BJ (cell line): ENCODE results near the gene RCBTB1. TPM values are rescaled to one million over a fixed set of nuclear protein-coding genes. Genes with fewer than 3 reads are reported as not detected.
"Not testable (repeated sequence)": the region's sequence is repeated elsewhere in the genome, so short reads cannot be mapped to it uniquely, and the experiment has no call there.

Source experiments
- CTCF ChIA-PET: fragments of 350-600 bp; formaldehyde crosslinking; extraction: SDS; loops from one replicate; lab custom pipeline; 2021; ENCODE audit warnings: antibody characterized with exemption, inconsistent platforms; lab: Yijun Ruan, JAX
- POLR2A ChIA-PET: fragments of 300-600 bp; sonication (Branson Sonifier 250); formaldehyde crosslinking; extraction: SDS; loops from one replicate; lab custom pipeline; 2021; ENCODE audit warnings: antibody characterized with exemption; lab: Charles Lee
- DNase-seq: peaks from one replicate; pipeline ENCODE4 v3.0.0-alpha.2; 2011; ENCODE audit warnings: low read depth
- H3K27me3 ChIP-seq: 2 replicates; pipeline ENCODE4 v1.6.0; 2011; ENCODE audit warnings: low read length; ENCODE audit not compliant: control insufficient read depth, insufficient read depth
- H3K36me3 ChIP-seq: 2 replicates; pipeline ENCODE4 v1.5.1; 2011; ENCODE audit warnings: low read length; ENCODE audit not compliant: control insufficient read depth, insufficient read depth
- H3K4me3 ChIP-seq: 2 replicates; pipeline ENCODE4 v1.5.1; 2011; ENCODE audit warnings: low read depth, mild to moderate bottlenecking, control low read depth, low read length
- polyA plus RNA-seq: library from polyadenylated mRNA; depleted of rRNA; stranded (reverse); fragments of >200 nt; gene quantifications from 2 replicates; pipeline ENCODE4 v1.2.3, GENCODE V29; 2011
- TF ChIP-seq, protein P1 (sequence below): IDR thresholded peaks from 2 replicates; pipeline ENCODE4 v1.5.1; 2011; ENCODE audit warnings: low read depth, mild to moderate bottlenecking, control low read depth, inconsistent platforms, low read length, moderate library complexity; ENCODE audit not compliant: insufficient read depth

The RCBTB1 gene
- polyA plus RNA-seq, 1 experiment = 8.0 TPM

DNA sequence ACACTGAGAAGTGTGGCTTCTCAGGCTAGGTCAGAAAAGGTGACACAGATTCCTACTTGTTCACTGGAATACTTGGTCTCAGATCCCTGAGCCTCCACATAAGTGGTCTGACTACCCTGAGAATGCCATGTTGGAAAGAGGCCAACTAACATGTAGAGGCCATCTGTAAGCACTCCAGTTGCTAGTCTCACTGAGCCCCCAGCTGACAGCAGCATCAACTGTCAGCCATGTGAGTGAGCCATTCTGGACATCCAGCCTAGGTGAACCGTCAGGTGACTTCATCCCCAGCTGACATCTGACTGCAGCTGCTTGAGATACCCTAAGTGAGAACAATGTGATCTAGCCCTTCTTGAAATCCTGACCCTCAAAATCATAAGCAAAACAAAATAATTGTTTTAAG lies 24.8 kb upstream of the RCBTB1 start:
- ChIA-PET CTCF (no interaction called here), POLR2A (no interaction called here)
- TF ChIP-seq, protein P1, sequence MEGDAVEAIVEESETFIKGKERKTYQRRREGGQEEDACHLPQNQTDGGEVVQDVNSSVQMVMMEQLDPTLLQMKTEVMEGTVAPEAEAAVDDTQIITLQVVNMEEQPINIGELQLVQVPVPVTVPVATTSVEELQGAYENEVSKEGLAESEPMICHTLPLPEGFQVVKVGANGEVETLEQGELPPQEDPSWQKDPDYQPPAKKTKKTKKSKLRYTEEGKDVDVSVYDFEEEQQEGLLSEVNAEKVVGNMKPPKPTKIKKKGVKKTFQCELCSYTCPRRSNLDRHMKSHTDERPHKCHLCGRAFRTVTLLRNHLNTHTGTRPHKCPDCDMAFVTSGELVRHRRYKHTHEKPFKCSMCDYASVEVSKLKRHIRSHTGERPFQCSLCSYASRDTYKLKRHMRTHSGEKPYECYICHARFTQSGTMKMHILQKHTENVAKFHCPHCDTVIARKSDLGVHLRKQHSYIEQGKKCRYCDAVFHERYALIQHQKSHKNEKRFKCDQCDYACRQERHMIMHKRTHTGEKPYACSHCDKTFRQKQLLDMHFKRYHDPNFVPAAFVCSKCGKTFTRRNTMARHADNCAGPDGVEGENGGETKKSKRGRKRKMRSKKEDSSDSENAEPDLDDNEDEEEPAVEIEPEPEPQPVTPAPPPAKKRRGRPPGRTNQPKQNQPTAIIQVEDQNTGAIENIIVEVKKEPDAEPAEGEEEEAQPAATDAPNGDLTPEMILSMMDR = no peak
- DNase-seq = no peak
- Histone ChIP-seq H3K27me3 (peaks cover 1% of the 10 kb centered on the region), H3K36me3 (no peaks in the 10 kb centered on the region), H3K4me3 (no peak overlapping the region)

DNA sequence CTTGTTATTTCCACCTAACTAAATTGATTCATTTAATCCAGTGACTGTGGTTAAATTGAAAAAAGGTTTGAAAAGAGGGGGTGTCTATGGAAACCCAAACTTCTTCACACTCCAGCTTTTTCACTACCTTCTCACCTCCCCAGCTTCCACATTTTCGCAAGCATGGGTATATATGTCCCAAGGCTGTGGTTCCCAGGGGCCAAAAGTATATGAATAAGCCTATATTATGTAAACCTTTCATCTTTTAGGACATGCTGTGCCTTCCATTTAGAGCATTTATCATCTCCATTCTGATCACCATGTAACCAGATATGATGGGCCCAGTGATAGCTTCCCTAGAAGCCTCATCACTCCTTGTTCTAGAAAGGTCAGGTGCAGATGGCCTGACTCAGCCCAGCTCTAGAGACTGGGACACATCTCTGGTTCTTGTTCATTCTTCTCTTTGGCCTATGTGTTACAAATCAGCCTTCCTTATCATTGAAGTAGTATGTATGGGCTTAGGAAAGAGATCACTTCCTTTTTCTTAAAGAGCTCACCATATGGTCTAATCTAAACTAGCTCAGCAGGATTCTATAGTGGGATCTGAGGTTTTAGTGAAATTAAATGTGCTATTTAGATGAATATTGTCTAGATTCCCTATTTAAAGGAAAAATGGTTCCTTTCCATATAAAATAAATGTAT lies 23.4 kb upstream of the RCBTB1 start:
- no peak for DNase-seq
- CTCF ChIA-PET = interaction anchor here (0.6 to 1.2 kb wide), 3 partner anchors 17 to 308 kb away, joined by 3 to 4 read pairs (median 3); no protein-coding TSS in a partner anchor
- H3K36me3 ChIP-seq = no peaks in the 10 kb centered on the region
- H3K4me3 ChIP-seq = no peak overlapping the region
- POLR2A ChIA-PET = no interaction called here
- H3K27me3 ChIP-seq = peaks cover 1% of the 10 kb centered on the region
- TF ChIP-seq, protein P1 = no peak

- ChIA-PET CTCF (interaction anchor here (0.8 to 2.0 kb wide), 6 partner anchors 9 to 307 kb away, joined by 3 to 6 read pairs (median 3); no protein-coding TSS in a partner anchor), POLR2A (no interaction called here)
- no peaks in the 10 kb centered on the region for H3K36me3 ChIP-seq
- no peak overlapping the region for H3K4me3 ChIP-seq
- TF ChIP-seq, protein P1 = no peak
- DNase-seq = no peak
- H3K27me3 ChIP-seq = peaks cover 1% of the 10 kb centered on the region
Measured at GRCh38 chr13:49607761-49608160, 22.4 kb upstream of the RCBTB1 start.

DNA sequence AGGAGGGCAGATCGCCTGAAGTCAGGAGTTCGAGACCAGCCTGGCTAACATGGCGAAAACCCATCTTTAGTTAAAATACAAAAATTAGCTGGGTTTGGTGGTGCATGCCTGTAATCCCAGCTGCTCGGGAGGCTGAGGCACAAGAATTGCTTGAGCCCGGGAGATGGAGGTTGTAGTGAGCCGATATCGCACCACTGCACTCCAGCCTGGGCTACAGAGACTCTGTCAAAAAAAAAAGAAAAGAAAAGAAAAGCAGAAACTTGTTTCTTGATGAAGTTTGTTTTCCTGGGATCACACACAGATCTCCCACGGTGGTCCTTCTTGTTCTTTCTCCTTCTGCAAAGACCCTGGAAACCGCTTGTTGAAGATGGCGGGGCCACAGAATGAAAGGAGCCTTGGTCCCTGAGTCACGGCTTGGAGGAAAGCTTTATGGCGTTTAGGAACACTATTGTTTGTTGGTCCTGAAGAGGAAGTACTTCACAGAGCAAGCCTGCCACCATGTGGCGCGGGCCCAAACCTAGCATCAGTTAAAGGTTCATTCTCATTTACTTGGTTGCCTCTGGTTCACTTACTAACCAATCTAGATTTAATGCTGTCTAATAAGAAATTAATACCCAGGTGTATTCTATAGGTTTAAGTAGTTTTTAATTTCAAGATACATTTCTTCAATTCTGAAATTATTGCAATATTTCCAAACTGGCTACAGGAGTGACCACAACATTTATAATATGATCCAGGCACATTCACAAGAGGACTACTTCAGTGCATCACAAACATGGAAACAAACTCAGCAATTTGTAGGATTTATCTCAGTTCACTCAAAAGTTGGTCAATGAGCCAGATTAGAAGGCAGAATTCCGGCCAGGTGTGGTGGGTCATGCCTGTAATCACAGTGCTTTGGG lies 21.6 kb upstream of the RCBTB1 start:
- TF ChIP-seq, protein P1 = peak; percentile 84
- no peak overlapping the region for H3K4me3 ChIP-seq
- peaks cover 1% of the 10 kb centered on the region for H3K27me3 ChIP-seq
- H3K36me3 ChIP-seq = no peaks in the 10 kb centered on the region
- ChIA-PET CTCF (interaction anchor here (0.7 to 2.0 kb wide), 14 partner anchors 10 to 307 kb away, joined by 3 to 10 read pairs (median 4); partner anchors contain the start of genes CAB39L and SETDB2), POLR2A (no interaction called here)
- peak; percentile 47 for DNase-seq

GRCh38 chr13:49604570-49604969 lies 19.2 kb upstream of the RCBTB1 start:
- no peak for DNase-seq
- CTCF ChIA-PET = interaction anchor here (0.9 to 1.3 kb wide), 4 partner anchors 160 to 323 kb away, joined by 3 read pairs; no protein-coding TSS in a partner anchor
- POLR2A ChIA-PET = interaction anchor here (0.7 kb wide), 1 partner anchor 24 kb away, joined by 4 read pairs; no protein-coding TSS in a partner anchor

DNA sequence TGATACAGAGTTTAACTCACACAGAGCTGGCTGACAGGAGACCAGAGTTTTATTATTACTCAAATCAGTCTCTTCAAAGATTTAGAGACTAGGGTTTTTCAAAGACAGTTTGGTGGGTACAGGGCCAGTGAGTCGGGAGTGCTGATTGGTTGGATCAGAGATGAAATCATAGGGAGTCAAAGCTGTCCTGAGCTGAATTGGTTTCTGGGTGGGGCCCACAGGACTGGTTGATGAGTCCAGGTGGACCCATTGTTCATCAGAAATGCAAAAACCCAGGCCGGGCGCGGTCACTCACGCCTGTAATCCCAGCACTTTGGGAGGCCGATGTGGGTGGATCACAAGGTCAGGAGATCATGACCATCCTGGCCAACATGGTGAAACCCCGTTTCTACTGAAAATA lies 17.3 kb upstream of the RCBTB1 start:
- CTCF ChIA-PET = interaction anchor here (0.6 to 1.4 kb wide), 4 partner anchors 15 to 322 kb away, joined by 3 read pairs; no protein-coding TSS in a partner anchor

More at GRCh38 chr13:49604570-49604969, 19.2 kb upstream of the RCBTB1 start:
- Histone ChIP-seq H3K36me3 (no peaks in the 10 kb centered on the region), H3K4me3 (no peak overlapping the region), H3K27me3 (no peaks in the 10 kb centered on the region)
- TF ChIP-seq, protein P1 = no peak

More for the DNA sequence above, 17.3 kb upstream of the RCBTB1 start:
- H3K36me3 ChIP-seq, DNase-seq, POLR2A ChIA-PET, H3K4me3 ChIP-seq, H3K27me3 ChIP-seq: not testable (repeated sequence)
